ENCODE data around the gene KCNMA1.

DNA sequence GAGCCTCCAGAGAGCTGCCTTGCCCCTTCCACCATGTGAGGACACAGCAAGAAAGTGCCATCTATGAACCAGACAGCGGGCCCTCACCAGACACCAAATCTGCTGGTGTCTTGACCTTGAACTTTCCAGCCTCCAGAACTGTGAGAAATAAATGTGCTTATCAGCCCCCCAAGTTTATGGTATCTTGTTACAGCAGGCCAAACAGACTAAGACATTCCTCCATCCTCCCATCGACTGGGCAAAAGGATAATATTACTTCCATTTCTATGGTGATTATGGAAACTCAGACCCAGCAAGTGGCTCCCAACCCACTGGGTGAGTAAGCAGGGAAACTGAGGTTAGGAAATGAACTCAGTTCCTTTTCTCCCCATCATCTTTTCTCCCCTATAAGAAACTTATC, 288.4 kb downstream of the KCNMA1 start:
- TF ChIP-seq, protein P1, sequence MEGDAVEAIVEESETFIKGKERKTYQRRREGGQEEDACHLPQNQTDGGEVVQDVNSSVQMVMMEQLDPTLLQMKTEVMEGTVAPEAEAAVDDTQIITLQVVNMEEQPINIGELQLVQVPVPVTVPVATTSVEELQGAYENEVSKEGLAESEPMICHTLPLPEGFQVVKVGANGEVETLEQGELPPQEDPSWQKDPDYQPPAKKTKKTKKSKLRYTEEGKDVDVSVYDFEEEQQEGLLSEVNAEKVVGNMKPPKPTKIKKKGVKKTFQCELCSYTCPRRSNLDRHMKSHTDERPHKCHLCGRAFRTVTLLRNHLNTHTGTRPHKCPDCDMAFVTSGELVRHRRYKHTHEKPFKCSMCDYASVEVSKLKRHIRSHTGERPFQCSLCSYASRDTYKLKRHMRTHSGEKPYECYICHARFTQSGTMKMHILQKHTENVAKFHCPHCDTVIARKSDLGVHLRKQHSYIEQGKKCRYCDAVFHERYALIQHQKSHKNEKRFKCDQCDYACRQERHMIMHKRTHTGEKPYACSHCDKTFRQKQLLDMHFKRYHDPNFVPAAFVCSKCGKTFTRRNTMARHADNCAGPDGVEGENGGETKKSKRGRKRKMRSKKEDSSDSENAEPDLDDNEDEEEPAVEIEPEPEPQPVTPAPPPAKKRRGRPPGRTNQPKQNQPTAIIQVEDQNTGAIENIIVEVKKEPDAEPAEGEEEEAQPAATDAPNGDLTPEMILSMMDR (IDR thresholded peaks at IDR 0.05), result no peak
- TF ChIP-seq POLR2A (IDR thresholded peaks at IDR 0.05) (no peak), POLR2AphosphoS5 (IDR thresholded peaks at IDR 0.05; ENCODE audit: insufficient read depth in 1 of 2, low read depth in 1 of 2) (no peak)

Data from vagina (tissue), 2 donors.